AG09319 (cell line): ENCODE measurements around the gene TMEM176B.

ENCODE experiments used
- DNase-seq: peaks from one replicate; pipeline ENCODE4 v3.0.0-alpha.2; 2010; ENCODE audit warnings: low read depth; ENCODE audit errors: extremely low read depth
- TF ChIP-seq, protein P1 (sequence below): IDR thresholded peaks from 2 replicates; pipeline ENCODE4 v1.5.1; 2011; ENCODE audit warnings: low read depth, mild to moderate bottlenecking, inconsistent platforms, low read length, moderate library complexity

Gene TMEM176B

DNA sequence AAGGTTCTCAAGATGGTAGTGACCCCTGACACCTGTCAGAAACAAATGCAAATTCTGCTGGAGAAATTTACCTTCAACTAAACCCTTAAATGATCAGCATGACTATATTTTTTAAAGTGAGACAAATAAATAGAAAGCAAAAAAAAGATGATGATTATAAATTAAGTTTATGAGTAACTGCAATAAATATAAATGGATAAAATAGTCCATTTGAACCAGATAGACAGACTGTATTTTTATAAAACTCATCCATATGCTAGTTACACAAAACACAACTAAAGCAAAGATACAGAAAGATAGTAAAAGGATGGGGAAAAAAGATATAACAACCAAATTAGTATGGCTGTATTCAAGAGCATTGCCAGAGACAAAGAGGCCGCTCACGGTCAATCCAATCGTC is 6.3 kb upstream of the TMEM176B start:
- TF ChIP-seq, protein P1, sequence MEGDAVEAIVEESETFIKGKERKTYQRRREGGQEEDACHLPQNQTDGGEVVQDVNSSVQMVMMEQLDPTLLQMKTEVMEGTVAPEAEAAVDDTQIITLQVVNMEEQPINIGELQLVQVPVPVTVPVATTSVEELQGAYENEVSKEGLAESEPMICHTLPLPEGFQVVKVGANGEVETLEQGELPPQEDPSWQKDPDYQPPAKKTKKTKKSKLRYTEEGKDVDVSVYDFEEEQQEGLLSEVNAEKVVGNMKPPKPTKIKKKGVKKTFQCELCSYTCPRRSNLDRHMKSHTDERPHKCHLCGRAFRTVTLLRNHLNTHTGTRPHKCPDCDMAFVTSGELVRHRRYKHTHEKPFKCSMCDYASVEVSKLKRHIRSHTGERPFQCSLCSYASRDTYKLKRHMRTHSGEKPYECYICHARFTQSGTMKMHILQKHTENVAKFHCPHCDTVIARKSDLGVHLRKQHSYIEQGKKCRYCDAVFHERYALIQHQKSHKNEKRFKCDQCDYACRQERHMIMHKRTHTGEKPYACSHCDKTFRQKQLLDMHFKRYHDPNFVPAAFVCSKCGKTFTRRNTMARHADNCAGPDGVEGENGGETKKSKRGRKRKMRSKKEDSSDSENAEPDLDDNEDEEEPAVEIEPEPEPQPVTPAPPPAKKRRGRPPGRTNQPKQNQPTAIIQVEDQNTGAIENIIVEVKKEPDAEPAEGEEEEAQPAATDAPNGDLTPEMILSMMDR: no peak
- no peak for DNase-seq

DNA sequence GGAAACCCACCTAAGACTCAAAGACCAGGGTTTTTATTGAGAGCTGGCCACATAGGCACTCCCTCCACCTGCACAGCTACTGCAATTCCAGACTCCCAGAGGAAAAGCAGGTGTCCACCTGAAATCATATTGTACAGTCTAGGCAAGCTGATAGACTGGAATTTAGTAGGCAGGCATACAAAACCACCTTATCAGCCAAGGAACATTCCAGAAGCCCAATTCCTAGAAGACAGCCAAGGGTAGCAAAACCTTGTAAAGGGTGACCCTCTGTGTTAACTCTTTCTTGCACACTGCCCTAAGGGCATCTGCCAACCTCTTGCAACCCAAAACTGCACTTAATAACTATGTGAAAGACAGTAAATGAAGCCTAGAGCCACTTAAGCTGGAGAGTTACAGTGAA is 5.7 kb upstream of the TMEM176B start:
- TF ChIP-seq, protein P1: no peak
- DNase-seq: no peak

DNA sequence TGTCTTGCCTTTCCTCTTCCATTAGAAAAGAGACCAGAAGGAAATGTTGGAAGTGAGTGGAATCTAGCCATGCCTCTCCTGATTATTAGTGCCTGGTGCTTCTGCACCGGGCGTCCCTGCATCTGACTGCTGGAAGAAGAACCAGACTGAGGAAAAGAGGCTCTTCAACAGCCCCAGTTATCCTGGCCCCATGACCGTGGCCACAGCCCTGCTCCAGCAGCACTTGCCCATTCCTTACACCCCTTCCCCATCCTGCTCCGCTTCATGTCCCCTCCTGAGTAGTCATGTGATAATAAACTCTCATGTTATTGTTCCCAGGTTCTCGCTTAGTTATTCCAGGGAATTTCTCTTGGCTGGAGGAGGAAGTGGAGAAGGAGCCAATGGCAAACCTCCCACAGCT is 4.6 kb upstream of the TMEM176B start:
- TF ChIP-seq, protein P1: no peak
- DNase-seq: no peak

DNA sequence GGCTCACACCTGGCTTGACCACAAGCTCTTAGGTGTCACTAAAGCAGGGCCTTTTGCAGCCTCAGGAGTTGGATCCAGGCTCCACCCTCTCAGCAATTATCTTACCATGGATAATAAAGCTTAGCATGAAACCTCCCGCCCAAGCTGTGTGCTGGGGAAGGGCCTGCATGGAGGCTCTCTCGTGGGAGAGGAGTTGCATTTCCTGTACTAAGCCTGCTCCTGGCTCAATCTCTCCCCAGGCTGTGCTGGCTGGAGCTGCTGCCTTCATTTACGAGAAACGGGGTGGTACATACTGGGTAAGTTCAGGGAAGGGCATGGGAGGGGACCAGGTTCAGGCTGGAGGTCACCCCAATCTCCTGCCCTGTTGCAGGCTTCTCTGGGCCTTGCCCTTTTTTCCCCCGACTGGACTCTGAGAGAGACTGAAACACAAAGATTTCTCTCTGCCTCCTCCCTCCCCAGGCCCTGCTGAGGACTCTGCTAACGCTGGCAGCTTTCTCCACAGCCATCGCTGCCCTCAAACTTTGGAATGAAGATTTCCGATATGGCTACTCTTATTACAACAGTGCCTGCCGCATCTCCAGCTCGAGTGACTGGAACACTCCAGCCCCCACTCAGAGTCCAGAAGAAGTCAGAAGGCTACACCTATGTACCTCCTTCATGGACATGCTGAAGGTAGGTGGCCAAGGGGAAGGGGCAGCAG is 3.1 kb upstream of the TMEM176B start:
- TF ChIP-seq, protein P1: no peak
- DNase-seq: no peak

DNA sequence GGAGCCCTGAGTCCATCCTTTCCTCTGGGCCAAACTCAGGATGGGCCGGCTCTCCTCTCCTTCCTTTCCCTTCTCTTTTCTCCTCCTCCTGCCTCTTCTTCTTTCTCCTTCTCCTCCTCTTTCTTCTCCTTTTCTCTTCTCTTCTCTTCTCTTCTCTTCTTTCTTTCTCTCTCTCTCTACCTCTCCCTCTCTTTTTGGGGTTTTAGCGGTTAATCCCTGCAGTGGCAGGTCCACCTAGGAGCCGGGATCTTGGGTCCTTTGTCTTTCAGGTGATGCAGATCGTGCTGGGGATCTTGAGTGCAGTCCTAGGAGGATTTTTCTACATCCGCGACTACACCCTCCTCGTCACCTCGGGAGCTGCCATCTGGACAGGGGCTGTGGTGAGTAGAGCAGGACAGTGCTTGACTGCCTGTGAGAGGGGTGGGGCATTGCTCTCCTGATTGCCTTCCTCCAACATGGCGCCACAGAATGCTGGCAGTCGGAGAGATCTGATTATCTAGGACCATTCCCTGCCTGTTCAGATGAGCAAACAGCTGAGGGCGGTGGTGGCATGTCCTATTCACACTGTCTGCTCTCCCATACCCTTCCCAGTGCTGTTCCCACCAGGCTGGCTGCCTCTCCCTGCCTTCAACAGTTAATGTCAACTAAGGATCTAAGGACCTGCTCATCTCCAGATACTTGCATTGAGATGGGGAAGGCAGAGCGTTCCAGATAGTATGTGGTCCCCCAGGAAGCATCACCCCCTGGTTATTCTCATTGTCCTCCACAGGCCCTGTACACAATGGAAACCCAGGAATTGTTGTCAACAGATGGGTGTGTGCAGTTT is 2.0 kb upstream of the TMEM176B start:
- DNase-seq: no peak
- TF ChIP-seq, protein P1: no peak

DNA sequence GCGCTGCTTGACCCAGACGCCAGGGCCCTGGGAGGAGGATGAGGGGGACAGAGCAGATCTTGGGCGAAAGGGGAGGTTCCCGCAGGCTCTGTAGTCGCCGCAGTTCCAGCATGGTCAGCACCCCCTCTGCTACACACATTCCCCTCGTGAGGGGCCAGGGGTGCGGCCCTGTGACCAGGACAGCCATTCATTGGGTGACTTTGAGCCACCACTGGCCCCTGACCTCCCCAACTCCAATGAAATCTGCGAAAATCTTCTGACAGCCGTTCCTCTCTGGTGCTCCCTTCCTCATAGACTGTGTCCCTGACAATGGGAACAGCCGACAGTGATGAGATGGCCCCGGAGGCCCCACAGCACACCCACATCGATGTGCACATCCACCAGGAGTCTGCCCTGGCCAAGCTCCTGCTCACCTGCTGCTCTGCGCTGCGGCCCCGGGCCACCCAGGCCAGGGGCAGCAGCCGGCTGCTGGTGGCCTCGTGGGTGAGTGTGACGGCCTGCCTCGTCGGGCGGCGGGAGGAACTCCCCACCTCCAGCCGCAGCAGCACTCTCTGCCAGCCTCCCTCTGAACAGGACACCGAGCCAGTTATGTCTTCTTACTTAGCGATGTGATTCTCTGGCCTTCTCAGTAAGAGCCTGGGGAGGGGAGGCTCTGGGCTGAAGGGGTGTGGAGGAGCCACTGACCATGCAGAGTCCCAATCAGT is 1.2 kb upstream of the TMEM176B start:
- DNase-seq: no peak
- TF ChIP-seq, protein P1: no peak
